Motor neuron (in vitro differentiated cells): ENCODE data around the gene LGALS1. TPM values are rescaled to one million over a fixed set of nuclear protein-coding genes. Genes with fewer than 3 reads are reported as not detected.

Experiments
- total RNA-seq, 8 experiments: library from RNA; unstranded; fragments of 300-600 nt; gene quantifications; 2 replicates each; pipeline versions ENCODE4 v1.2.3 to v1.2.4, GENCODE V29; 2022

LGALS1 gene
- total RNA-seq, 8 experiments from 2014 or later = 23.1 to 1,188 (median 160) TPM

Other genes with a start within 250 kb of the LGALS1 start
- gene ELFN2, start 248.2 kb upstream of the LGALS1 start, total RNA-seq = 1 to 10 TPM in 4 of 8 experiments, under 1 TPM in 4; 0.27 to 7.1 (median 2.7) TPM
- 1 to 10 TPM in 4 of 8 experiments, not detected in 4; 2.5 to 8.6 (median 6.9) TPM for gene MFNG, start 189.3 kb upstream of the LGALS1 start, total RNA-seq
- gene CARD10, start 156.2 kb upstream of the LGALS1 start, total RNA-seq = 1 to 10 TPM; 1.1 to 7.5 (median 2.0) TPM
- 10 to 100 TPM in 3 of 8 experiments, 1 to 10 TPM in 5; 3.5 to 38.6 (median 8.7) TPM for gene CDC42EP1, start 115.2 kb upstream of the LGALS1 start, total RNA-seq
- under 1 TPM in 2 of 8 experiments, not detected in 6; 0.57 to 0.97 TPM for gene LGALS2, start 95.5 kb upstream of the LGALS1 start, total RNA-seq
- gene GGA1, start 66.8 kb upstream of the LGALS1 start, total RNA-seq = 10 to 100 TPM; 25.1 to 76.1 (median 34.1) TPM
- 10 to 100 TPM in 1 of 8 experiments, 1 to 10 TPM in 6, under 1 TPM in 1; 0.87 to 17.3 (median 3.3) TPM for gene SH3BP1, start 36.0 kb upstream of the LGALS1 start, total RNA-seq
- gene PDXP, start 16.9 kb upstream of the LGALS1 start, total RNA-seq = 10 to 100 TPM; 11.3 to 62.8 (median 50.0) TPM
- 10 to 100 TPM; 16.4 to 41.8 (median 26.6) TPM for gene NOL12, start 10.7 kb downstream of the LGALS1 start, total RNA-seq
- gene TRIOBP, start 21.4 kb downstream of the LGALS1 start, total RNA-seq = 10 to 100 TPM; 13.8 to 56.2 (median 25.3) TPM
- 10 to 100 TPM; 10.6 to 41.6 (median 14.6) TPM for gene GCAT, start 132.3 kb downstream of the LGALS1 start, total RNA-seq
- not detected for gene GALR3, start 147.7 kb downstream of the LGALS1 start, total RNA-seq
- gene ANKRD54, start 168.7 kb downstream of the LGALS1 start, total RNA-seq = 10 to 100 TPM; 12.3 to 56.7 (median 30.9) TPM
- gene EIF3L, start 173.8 kb downstream of the LGALS1 start, total RNA-seq = 1,000 to 10,000 TPM in 2 of 8 experiments, 100 to 1,000 TPM in 6; 381 to 1,095 (median 566) TPM
- gene MICALL1, start 230.7 kb downstream of the LGALS1 start, total RNA-seq = 10 to 100 TPM; 14.5 to 42.2 (median 19.7) TPM